H9 (cell line): Measurements from ENCODE around the gene BCHE. TPM values are rescaled to one million over a fixed set of nuclear protein-coding genes. Genes with fewer than 3 reads are reported as not detected.

ENCODE experiments used
- DNase-seq: peaks from one replicate; pipeline ENCODE4 v3.0.0-alpha.2; 2017
- H2AFZ ChIP-seq: one replicate; pipeline ENCODE4 v1.6.1; 2013; ENCODE audit warnings: mild to moderate bottlenecking, low read length, control low read depth, moderate library complexity
- H2AK5ac ChIP-seq: 2 replicates; pipeline ENCODE4 v1.6.1; 2013; ENCODE audit warnings: low read length, control low read depth, mixed read lengths; ENCODE audit not compliant: insufficient read length
- H2BK120ac ChIP-seq: one replicate; pipeline ENCODE4 v1.6.1; 2013; ENCODE audit warnings: low read depth, mild to moderate bottlenecking, low read length, control low read depth, inconsistent platforms; ENCODE audit not compliant: poor library complexity, severe bottlenecking
- H2BK12ac ChIP-seq: 2 replicates; pipeline ENCODE4 v1.6.1; 2013; ENCODE audit warnings: low read length, control low read depth, mixed read lengths, low read depth; ENCODE audit not compliant: insufficient read length
- H2BK15ac ChIP-seq: 2 replicates; pipeline ENCODE4 v1.6.1; 2013; ENCODE audit warnings: low read depth, low read length, control low read depth
- H2BK20ac ChIP-seq: one replicate; pipeline ENCODE4 v1.6.1; 2013; ENCODE audit warnings: low read depth, mild to moderate bottlenecking, low read length, control low read depth, inconsistent platforms; ENCODE audit not compliant: poor library complexity, severe bottlenecking
- H2BK5ac ChIP-seq: 2 replicates; pipeline ENCODE4 v1.6.1; 2013; ENCODE audit warnings: low read length, control low read depth, mixed read lengths; ENCODE audit not compliant: insufficient read length
- H3K14ac ChIP-seq: 2 replicates; pipeline ENCODE4 v1.6.1; 2013; ENCODE audit warnings: low read length, control low read depth; ENCODE audit not compliant: insufficient read depth
- H3K18ac ChIP-seq: 2 replicates; pipeline ENCODE4 v1.6.1; 2013; ENCODE audit warnings: low read depth, mild to moderate bottlenecking, mixed read lengths, low read length, control low read depth; ENCODE audit not compliant: insufficient read length
- H3K23ac ChIP-seq: 2 replicates; pipeline ENCODE4 v1.6.1; 2013; ENCODE audit warnings: low read length, control low read depth, mixed read lengths, low read depth; ENCODE audit not compliant: insufficient read length
- H3K23me2 ChIP-seq: 2 replicates; pipeline ENCODE4 v1.6.1; 2013; ENCODE audit warnings: low read depth, mild to moderate bottlenecking, mixed read lengths, low read length, control low read depth; ENCODE audit not compliant: insufficient read length, poor library complexity, severe bottlenecking
- H3K27ac ChIP-seq: 2 replicates; pipeline ENCODE4 v1.5.1; 2013; ENCODE audit warnings: low read length, control low read depth, mixed read lengths, low read depth; ENCODE audit not compliant: insufficient read length
- H3K27me3 ChIP-seq: 2 replicates; pipeline ENCODE4 v1.6.1; 2013; ENCODE audit warnings: low read length, control low read depth, inconsistent platforms; ENCODE audit not compliant: insufficient read depth
- H3K4ac ChIP-seq: 2 replicates; pipeline ENCODE4 v1.6.1; 2013; ENCODE audit warnings: low read depth, mild to moderate bottlenecking, control low read depth, inconsistent platforms, low read length, moderate library complexity
- H3K4me1 ChIP-seq: 2 replicates; pipeline ENCODE4 v1.6.1; 2013; ENCODE audit warnings: low read length, control low read depth, inconsistent platforms; ENCODE audit not compliant: insufficient read depth
- H3K4me2 ChIP-seq: 2 replicates; pipeline ENCODE4 v1.6.1; 2013; ENCODE audit warnings: low read length, control low read depth, mixed read lengths; ENCODE audit not compliant: insufficient read length, insufficient read depth
- H3K56ac ChIP-seq: 2 replicates; pipeline ENCODE4 v1.6.1; 2013; ENCODE audit warnings: low read depth, mild to moderate bottlenecking, mixed read lengths, low read length, control low read depth; ENCODE audit not compliant: insufficient read length
- H3K79me1 ChIP-seq: 2 replicates; pipeline ENCODE4 v1.6.1; 2013; ENCODE audit warnings: low read depth, mild to moderate bottlenecking, moderate library complexity, low read length, control low read depth, inconsistent platforms; ENCODE audit not compliant: insufficient read depth, poor library complexity, severe bottlenecking
- H3K79me2 ChIP-seq: 2 replicates; pipeline ENCODE4 v1.6.1; 2013; ENCODE audit warnings: low read length, control low read depth, inconsistent platforms; ENCODE audit not compliant: insufficient read depth
- H3K9ac ChIP-seq: 2 replicates; pipeline ENCODE4 v1.6.1; 2013; ENCODE audit warnings: low read length, control low read depth, mixed read lengths; ENCODE audit not compliant: insufficient read length; ENCODE audit errors: extremely low read depth
- H3K9me3 ChIP-seq: one replicate; pipeline ENCODE4 v1.6.1; 2013; ENCODE audit warnings: low read depth, low read length, inconsistent platforms; ENCODE audit not compliant: control insufficient read depth
- H3T11ph ChIP-seq: one replicate; pipeline ENCODE4 v1.6.1; 2013; ENCODE audit warnings: mild to moderate bottlenecking, low read length, control low read depth, inconsistent platforms
- H4K20me1 ChIP-seq: one replicate; pipeline ENCODE4 v1.6.1; 2013; ENCODE audit not compliant: control insufficient read depth, insufficient read length, insufficient read depth
- H4K5ac ChIP-seq: 2 replicates; pipeline ENCODE4 v1.6.1; 2013; ENCODE audit warnings: low read depth, mild to moderate bottlenecking, mixed read lengths, low read length, control low read depth; ENCODE audit not compliant: insufficient read length
- H4K8ac ChIP-seq: replicated peaks from 2 replicates; pipeline ENCODE4 v1.6.1; 2013; ENCODE audit warnings: low read length, control low read depth, mixed read lengths, low read depth; ENCODE audit not compliant: insufficient read length
- H4K91ac ChIP-seq: 2 replicates; pipeline ENCODE4 v1.6.1; 2013; ENCODE audit warnings: low read depth, mild to moderate bottlenecking, moderate library complexity, mixed read lengths, low read length, control low read depth; ENCODE audit not compliant: insufficient read length
- H3K27ac Mint-ChIP-seq, 3 experiments: 2 replicates in 2 of 3; 3 replicates in 1 of 3; pipeline ENCODE4 v1.8.0; 2020 to 2021; ENCODE audit warnings: mixed read lengths in 3 of 3, mild to moderate bottlenecking in 1 of 3, moderate library complexity in 1 of 3
- H3K27me3 Mint-ChIP-seq: 2 replicates; pipeline ENCODE4 v1.8.0; 2021; ENCODE audit warnings: low read depth, mild to moderate bottlenecking, moderate library complexity, mixed read lengths
- H3K36me3 Mint-ChIP-seq, 3 experiments: 2 replicates in 2 of 3; 3 replicates in 1 of 3; pipeline ENCODE4 v1.8.0; 2020 to 2021; ENCODE audit warnings: low read depth in 3 of 3, mixed read lengths in 3 of 3; ENCODE audit not compliant: insufficient read depth in 1 of 3
- H3K4me1 Mint-ChIP-seq, 2 experiments: 2 replicates each; pipeline ENCODE4 v1.8.0; 2020; ENCODE audit warnings: mixed read lengths in 2 of 2
- H3K4me3 Mint-ChIP-seq, 2 experiments: 2 replicates in 1 of 2; 3 replicates in 1 of 2; pipeline ENCODE4 v1.8.0; 2020 to 2021; ENCODE audit warnings: mild to moderate bottlenecking in 2 of 2, mixed read lengths in 2 of 2, moderate library complexity in 1 of 2
- H3K9me3 Mint-ChIP-seq, 2 experiments: 2 replicates in 1 of 2; 3 replicates in 1 of 2; pipeline ENCODE4 v1.8.0; 2020; ENCODE audit warnings: mild to moderate bottlenecking in 2 of 2, mixed read lengths in 2 of 2, moderate library complexity in 1 of 2
- WGBS: extraction: QIAGEN DNeasy Blood & Tissue Kit; methylation state at CpG from one replicate; pipeline ENCODE4 v1.1.7; 2013; ENCODE audit warnings: missing lambda C conversion rate, low lambda C conversion rate, mixed read lengths; ENCODE audit not compliant: insufficient read length; ENCODE audit errors: extremely low coverage; 5-methylcytosine and 5-hydroxymethylcytosine counted together
- total RNA-seq: library from RNA; stranded (reverse); gene quantifications from 2 replicates; pipeline ENCODE4 v1.2.1, GENCODE V29; 2021
- TF ChIP-seq, protein P1 (sequence below): fragments of 200-600 bp; sonication (generic); conservative IDR thresholded peaks from 3 replicates; pipeline ENCODE4 v1.8.0; 2021; ENCODE audit warnings: antibody characterized with exemption, mild to moderate bottlenecking

The BCHE gene
- total RNA-seq, 1 experiment from 2014 or later, result 1.4 TPM

DNA sequence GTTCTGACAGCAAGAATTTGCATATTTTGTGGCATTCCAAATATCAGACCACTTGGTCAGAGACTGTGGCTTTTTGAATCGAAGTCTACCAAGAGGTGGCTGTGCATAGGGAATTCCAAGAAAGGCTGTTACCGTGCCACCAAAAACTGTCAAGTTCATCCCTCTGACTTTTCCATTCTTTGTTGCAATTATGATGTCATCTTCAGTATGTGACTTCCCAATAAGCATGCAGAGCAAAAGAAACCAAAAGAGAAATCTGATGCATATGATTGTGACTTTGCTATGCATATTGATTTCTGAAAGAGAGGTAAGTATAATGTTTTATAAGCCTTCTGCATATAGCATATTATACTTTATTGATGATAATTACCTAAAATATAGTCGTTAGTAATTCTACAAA is 6.5 kb downstream of the BCHE start:
- no peak overlapping the region for H2BK15ac ChIP-seq
- no peaks in the 10 kb centered on the region for H3K9me3 Mint-ChIP-seq
- no peak overlapping the region for H3K56ac ChIP-seq
- no peaks in the 10 kb centered on the region for H3K4me1 ChIP-seq
- H3K27me3 Mint-ChIP-seq, result no peaks in the 10 kb centered on the region
- H2BK120ac ChIP-seq, result no peak overlapping the region
- no peak overlapping the region for H3K4me3 Mint-ChIP-seq
- no peak overlapping the region for H3K18ac ChIP-seq
- H2AK5ac ChIP-seq, result no peak overlapping the region
- H3K79me2 ChIP-seq, result no peaks in the 10 kb centered on the region
- H3K4me1 Mint-ChIP-seq, result no peaks in the 10 kb centered on the region
- H3K36me3 Mint-ChIP-seq, result no peaks in the 10 kb centered on the region
- TF ChIP-seq, protein P1, sequence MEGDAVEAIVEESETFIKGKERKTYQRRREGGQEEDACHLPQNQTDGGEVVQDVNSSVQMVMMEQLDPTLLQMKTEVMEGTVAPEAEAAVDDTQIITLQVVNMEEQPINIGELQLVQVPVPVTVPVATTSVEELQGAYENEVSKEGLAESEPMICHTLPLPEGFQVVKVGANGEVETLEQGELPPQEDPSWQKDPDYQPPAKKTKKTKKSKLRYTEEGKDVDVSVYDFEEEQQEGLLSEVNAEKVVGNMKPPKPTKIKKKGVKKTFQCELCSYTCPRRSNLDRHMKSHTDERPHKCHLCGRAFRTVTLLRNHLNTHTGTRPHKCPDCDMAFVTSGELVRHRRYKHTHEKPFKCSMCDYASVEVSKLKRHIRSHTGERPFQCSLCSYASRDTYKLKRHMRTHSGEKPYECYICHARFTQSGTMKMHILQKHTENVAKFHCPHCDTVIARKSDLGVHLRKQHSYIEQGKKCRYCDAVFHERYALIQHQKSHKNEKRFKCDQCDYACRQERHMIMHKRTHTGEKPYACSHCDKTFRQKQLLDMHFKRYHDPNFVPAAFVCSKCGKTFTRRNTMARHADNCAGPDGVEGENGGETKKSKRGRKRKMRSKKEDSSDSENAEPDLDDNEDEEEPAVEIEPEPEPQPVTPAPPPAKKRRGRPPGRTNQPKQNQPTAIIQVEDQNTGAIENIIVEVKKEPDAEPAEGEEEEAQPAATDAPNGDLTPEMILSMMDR, result no peak
- no peak overlapping the region for H3K14ac ChIP-seq
- no peak overlapping the region for H2BK20ac ChIP-seq
- H2AFZ ChIP-seq, result no peak overlapping the region
- H3K27me3 ChIP-seq, result no peaks in the 10 kb centered on the region
- no peak overlapping the region for H4K5ac ChIP-seq
- H3K23me2 ChIP-seq, result no peaks in the 10 kb centered on the region
- no peaks in the 10 kb centered on the region for H3K79me1 ChIP-seq
- H3K27ac Mint-ChIP-seq, result no peak overlapping the region
- no peaks in the 10 kb centered on the region for H3K9me3 ChIP-seq
- H3K9ac ChIP-seq, result no peak overlapping the region
- H3K23ac ChIP-seq, result no peak overlapping the region
- no peak for DNase-seq
- WGBS, result no CpG with 5 or more reads among the region's 3 CpGs
- H3K4ac ChIP-seq, result no peak overlapping the region
- H2BK5ac ChIP-seq, result no peak overlapping the region
- no peaks in the 10 kb centered on the region for H4K20me1 ChIP-seq
- H4K8ac ChIP-seq, result no peak overlapping the region
- H4K91ac ChIP-seq, result no peak overlapping the region
- no peak overlapping the region for H3T11ph ChIP-seq
- no peak overlapping the region for H3K27ac ChIP-seq
- H2BK12ac ChIP-seq, result no peak overlapping the region
- H3K4me2 ChIP-seq, result no peak overlapping the region
